Measurements from ENCODE around the gene PSMA8. TPM values are rescaled to one million over a fixed set of nuclear protein-coding genes. Genes with fewer than 3 reads are reported as not detected.
"Not testable (repeated sequence)": the region's sequence is repeated elsewhere in the genome, so short reads cannot be mapped to it uniquely, and the experiment has no call there.

PSMA8 gene
- total and polyA plus RNA-seq, 5 experiments from 2014 or later: 1.4 to 3.5 (median 2.1) TPM

- H3K27me3 Mint-ChIP-seq: peaks cover 0 to 13% (median 6%) of the 10 kb centered on the region in 5 donors
- H3K4me3 Mint-ChIP-seq: no peak overlapping the region
- H3K4me1 Mint-ChIP-seq: peaks cover 3 to 14% (median 8%) of the 10 kb centered on the region in 4 donors
- peaks cover 0 to 12% (median 6%) of the 10 kb centered on the region in 9 donors for H3K9me3 Mint-ChIP-seq
- peaks cover 0 to 9% (median 0%) of the 10 kb centered on the region in 3 donors for H3K36me3 Mint-ChIP-seq
- DNase-seq: no peak
- POLR2A ChIA-PET: no interaction called here
- ATAC-seq: no peak
- no peak overlapping the region for H3K27ac Mint-ChIP-seq
Observed at GRCh38 chr18:26119246-26119645, 14.4 kb upstream of the PSMA8 start.

DNA sequence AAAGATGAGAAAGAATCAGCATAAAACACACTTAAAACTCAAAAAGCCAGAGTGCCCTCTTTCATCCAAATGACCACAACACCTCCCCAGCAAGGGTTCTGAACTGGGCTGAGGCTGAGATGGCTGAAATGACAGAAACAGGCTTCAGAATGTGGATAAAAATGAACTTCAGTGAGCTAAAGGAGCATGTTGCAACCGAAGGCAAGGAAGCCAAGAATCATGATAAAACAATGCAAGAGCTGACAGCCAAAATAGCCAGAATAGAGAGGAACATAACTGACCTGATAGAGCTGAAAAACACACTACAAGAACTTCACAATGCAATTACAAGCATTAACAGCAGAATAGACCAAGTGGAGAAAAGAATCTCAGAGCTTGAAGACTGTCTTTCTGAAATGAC lies 12.2 kb upstream of the PSMA8 start:
- H3K27ac Mint-ChIP-seq: no peak overlapping the region
- ATAC-seq (no peak), DNase-seq (no peak)
- POLR2A ChIA-PET: no interaction called here
- H3K4me1 Mint-ChIP-seq: peaks cover 3 to 14% (median 8%) of the 10 kb centered on the region in 4 donors
- peaks cover 0 to 9% (median 0%) of the 10 kb centered on the region in 3 donors for H3K36me3 Mint-ChIP-seq
- H3K9me3 Mint-ChIP-seq: peaks cover 0 to 12% (median 6%) of the 10 kb centered on the region in 9 donors
- H3K4me3 Mint-ChIP-seq: no peak overlapping the region
- peaks cover 0 to 13% (median 6%) of the 10 kb centered on the region in 5 donors for H3K27me3 Mint-ChIP-seq

DNA sequence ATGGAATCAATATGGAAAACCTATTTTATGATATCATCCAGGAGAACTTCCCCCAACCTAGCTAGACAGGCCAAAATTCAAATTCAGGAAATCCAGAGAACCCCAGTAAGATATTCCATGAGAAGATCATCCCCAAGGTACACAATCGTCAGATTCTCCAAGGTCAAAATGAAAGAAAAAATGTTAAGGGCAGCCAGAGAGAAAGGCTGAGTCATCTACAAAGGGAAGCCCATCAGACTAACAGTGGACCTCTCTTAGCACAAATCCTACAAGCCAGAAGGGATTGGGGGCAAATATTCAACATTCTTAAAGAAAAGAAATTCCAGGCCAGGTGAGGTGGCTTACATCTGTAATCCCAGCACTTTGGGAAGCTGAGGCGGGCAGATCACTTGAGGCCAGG lies 11.7 kb upstream of the PSMA8 start:
- DNase-seq, POLR2A ChIA-PET, H3K36me3 Mint-ChIP-seq, H3K27ac Mint-ChIP-seq, H3K4me3 Mint-ChIP-seq, ATAC-seq: not testable (repeated sequence)
- H3K9me3 Mint-ChIP-seq: peaks cover 0 to 12% (median 6%) of the 10 kb centered on the region in 9 donors
- H3K27me3 Mint-ChIP-seq: peaks cover 0 to 13% (median 6%) of the 10 kb centered on the region in 5 donors
- H3K4me1 Mint-ChIP-seq: peaks cover 3 to 13% (median 8%) of the 10 kb centered on the region in 4 donors

DNA sequence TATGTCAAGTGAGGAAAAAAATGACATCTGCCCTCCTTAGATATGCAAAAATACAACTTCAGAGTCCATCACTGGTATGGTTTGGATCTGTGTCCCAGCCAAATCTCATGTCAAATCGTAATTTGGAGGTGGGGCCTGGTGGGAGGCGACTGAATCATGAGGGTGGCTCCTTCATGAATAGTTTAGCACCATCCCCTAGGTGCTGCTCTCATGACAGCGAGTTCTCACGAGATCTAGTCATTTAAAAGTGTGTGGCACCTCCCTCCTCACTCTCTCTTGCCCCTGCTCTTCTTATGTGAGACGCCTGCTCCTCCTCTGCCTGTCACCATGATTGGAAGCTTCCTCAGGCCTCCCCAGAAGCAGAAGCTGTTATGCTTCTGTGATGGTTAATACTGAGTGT lies 5.9 kb upstream of the PSMA8 start:
- POLR2A ChIA-PET: no interaction called here
- H3K4me3 Mint-ChIP-seq: no peak overlapping the region
- H3K27me3 Mint-ChIP-seq: no peaks in the 10 kb centered on the region
- peaks cover 0 to 11% (median 6%) of the 10 kb centered on the region in 9 donors for H3K9me3 Mint-ChIP-seq
- DNase-seq (no peak), ATAC-seq (no peak)
- H3K36me3 Mint-ChIP-seq: peaks cover 0 to 13% (median 0%) of the 10 kb centered on the region in 3 donors
- H3K27ac Mint-ChIP-seq: peak overlapping the region in 1 of 10 donors; percentile 82
- peaks cover 0 to 2% (median under 1%) of the 10 kb centered on the region in 4 donors for H3K4me1 Mint-ChIP-seq

GRCh38 chr18:26128192-26128591 lies 5.5 kb upstream of the PSMA8 start:
- H3K36me3 Mint-ChIP-seq, H3K4me3 Mint-ChIP-seq, DNase-seq, H3K27me3 Mint-ChIP-seq, POLR2A ChIA-PET, H3K27ac Mint-ChIP-seq, H3K9me3 Mint-ChIP-seq, H3K4me1 Mint-ChIP-seq, ATAC-seq: not testable (repeated sequence)

- Mint-ChIP-seq H3K4me3 (peak overlapping the region; percentile 74 to 88 (median 80)), H3K9me3 (peaks cover 0 to 4% (median 0%) of the 10 kb centered on the region in 9 donors), H3K27ac (peak overlapping the region; percentile 77 to 95 (median 93)), H3K36me3 (peaks cover 0 to 4% (median 0%) of the 10 kb centered on the region in 3 donors), H3K27me3 (no peaks in the 10 kb centered on the region), H3K4me1 (peaks cover 2 to 11% (median 4%) of the 10 kb centered on the region in 4 donors)
- POLR2A ChIA-PET: interaction anchor here (1.5 kb wide), 2 partner anchors 43 to 92 kb away, joined by 4 to 6 read pairs; partner anchors contain the start of genes SS18 and TAF4B
- ATAC-seq (peak; percentile 54 to 65), DNase-seq (peak in 4 of 10 donors; percentile 3 to 60 (median 12))
Observed at GRCh38 chr18:26134107-26134506, 438 bp downstream of the PSMA8 start.

GRCh38 chr18:26135548-26135947 lies 1.9 kb downstream of the PSMA8 start:
- Mint-ChIP-seq H3K4me1 (peaks cover 2 to 11% (median 4%) of the 10 kb centered on the region in 4 donors), H3K4me3 (no peak overlapping the region), H3K27ac (peak overlapping the region in 1 of 10 donors; percentile 6), H3K9me3 (no peaks in the 10 kb centered on the region), H3K36me3 (peaks cover 0 to 2% (median 0%) of the 10 kb centered on the region in 3 donors), H3K27me3 (no peaks in the 10 kb centered on the region)
- ATAC-seq (no peak), DNase-seq (no peak)
- POLR2A ChIA-PET: interaction anchor here (0.7 kb wide), 1 partner anchor 244 kb away, joined by 4 read pairs; no protein-coding TSS in a partner anchor

DNA sequence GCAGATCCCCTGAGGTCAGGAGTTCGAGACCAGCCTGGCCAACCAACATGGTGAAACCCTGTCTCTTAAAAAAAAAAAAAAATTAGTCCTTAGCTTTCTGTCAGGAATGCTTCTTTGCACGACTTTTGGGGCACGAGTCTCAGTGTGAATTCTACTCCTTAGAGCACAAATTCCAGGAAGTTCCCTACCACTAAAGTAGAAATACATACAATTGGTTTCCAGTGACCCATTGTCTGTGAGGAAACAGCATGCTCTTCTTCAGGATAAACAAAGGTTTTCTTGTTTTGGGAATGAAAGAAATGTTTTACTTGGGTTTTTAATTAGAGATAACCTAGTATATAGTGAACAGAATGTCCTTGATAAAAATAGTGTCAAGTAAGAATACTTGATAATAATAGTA lies 23.7 kb downstream of the PSMA8 start:
- DNase-seq: no peak
- Mint-ChIP-seq H3K36me3 (no peaks in the 10 kb centered on the region), H3K4me1 (peaks cover 0 to 4% (median 0%) of the 10 kb centered on the region in 4 donors), H3K4me3 (no peak overlapping the region), H3K27me3 (peaks cover 0 to 1% (median 0%) of the 10 kb centered on the region in 5 donors), H3K27ac (no peak overlapping the region), H3K9me3 (no peaks in the 10 kb centered on the region)
- ATAC-seq: no peak
- POLR2A ChIA-PET: no interaction called here

- Mint-ChIP-seq H3K27ac (no peak overlapping the region), H3K4me1 (peaks cover 0 to 4% (median 0%) of the 10 kb centered on the region in 4 donors), H3K4me3 (no peak overlapping the region), H3K36me3 (no peaks in the 10 kb centered on the region), H3K9me3 (no peaks in the 10 kb centered on the region), H3K27me3 (peaks cover 0 to 1% (median 0%) of the 10 kb centered on the region in 5 donors)
- POLR2A ChIA-PET: no interaction called here
- DNase-seq: peak in 3 of 10 donors; percentile 14 to 31 (median 25)
- ATAC-seq: peak in 1 of 2 donors; percentile 47
Observed at GRCh38 chr18:26159353-26159752, 25.7 kb downstream of the PSMA8 start.

GRCh38 chr18:26164571-26164970 lies 30.9 kb downstream of the PSMA8 start:
- Mint-ChIP-seq H3K9me3 (no peaks in the 10 kb centered on the region), H3K27ac (no peak overlapping the region), H3K27me3 (no peaks in the 10 kb centered on the region), H3K36me3 (no peaks in the 10 kb centered on the region), H3K4me3 (no peak overlapping the region), H3K4me1 (peaks cover 0 to 3% (median 0%) of the 10 kb centered on the region in 4 donors)
- no peak for DNase-seq
- POLR2A ChIA-PET: no interaction called here
- no peak for ATAC-seq

GRCh38 chr18:26167592-26167991 lies 33.9 kb downstream of the PSMA8 start:
- DNase-seq, ATAC-seq, H3K4me3 Mint-ChIP-seq, H3K27me3 Mint-ChIP-seq, H3K9me3 Mint-ChIP-seq, H3K27ac Mint-ChIP-seq, POLR2A ChIA-PET, H3K36me3 Mint-ChIP-seq, H3K4me1 Mint-ChIP-seq: not testable (repeated sequence)

GRCh38 chr18:26175481-26175880 lies 41.8 kb downstream of the PSMA8 start:
- ATAC-seq (peak in 1 of 2 donors; percentile 56), DNase-seq (peak in 1 of 10 donors; percentile 11)
- Mint-ChIP-seq H3K4me3 (no peak overlapping the region), H3K36me3 (no peaks in the 10 kb centered on the region), H3K4me1 (peaks cover 5 to 13% (median 11%) of the 10 kb centered on the region in 4 donors), H3K27me3 (no peaks in the 10 kb centered on the region), H3K27ac (peak overlapping the region in 7 of 10 donors; percentile 16 to 83 (median 43)), H3K9me3 (no peaks in the 10 kb centered on the region)
- POLR2A ChIA-PET: no interaction called here

DNA sequence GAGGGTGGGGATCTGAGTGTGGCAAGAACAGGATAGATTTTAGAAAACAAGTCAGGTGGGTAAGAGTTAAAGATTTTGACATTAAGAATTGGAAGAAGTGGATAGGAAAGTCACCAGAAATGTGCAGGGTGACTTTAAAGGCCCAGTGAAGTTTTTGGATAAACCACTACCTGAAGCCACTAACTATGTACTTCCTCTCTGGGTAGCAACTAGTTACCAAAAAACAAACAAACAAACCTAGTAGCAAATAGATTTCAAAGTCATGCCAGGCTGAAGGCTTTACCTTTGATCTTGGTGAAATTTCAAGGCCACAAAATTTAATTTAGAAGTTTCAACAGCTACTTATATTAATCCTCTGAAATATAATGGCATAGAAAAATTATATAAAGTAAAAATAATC lies 42.5 kb downstream of the PSMA8 start:
- no peak overlapping the region for H3K4me3 Mint-ChIP-seq
- H3K4me1 Mint-ChIP-seq: peaks cover 5 to 13% (median 11%) of the 10 kb centered on the region in 4 donors
- peak in 1 of 10 donors; percentile 20 for DNase-seq

More for the DNA sequence above, 42.5 kb downstream of the PSMA8 start:
- Mint-ChIP-seq H3K27me3 (no peaks in the 10 kb centered on the region), H3K27ac (peak overlapping the region in 6 of 10 donors; percentile 19 to 85 (median 64)), H3K36me3 (no peaks in the 10 kb centered on the region), H3K9me3 (no peaks in the 10 kb centered on the region)
- peak in 1 of 2 donors; percentile 57 for ATAC-seq
- POLR2A ChIA-PET: no interaction called here
